Neural cell (in vitro differentiated cells): ENCODE results near the gene SLAMF1. TPM values are rescaled to one million over a fixed set of nuclear protein-coding genes. Genes with fewer than 3 reads are reported as not detected.

Experiments
- H2AFZ ChIP-seq: fragments of 200-600, 300-800 bp; sonication (generic), shearing (Covaris generic); 2 replicates; pipeline ENCODE4 v1.6.0; 2014; ENCODE audit warnings: low read depth, mild to moderate bottlenecking, antibody characterized with exemption, low read length, moderate library complexity
- H3F3A ChIP-seq: fragments of 200-600 bp; shearing (Covaris generic); 2 replicates; pipeline ENCODE4 v1.6.1; 2016; ENCODE audit warnings: mild to moderate bottlenecking, moderate library complexity, mixed read lengths, antibody characterized with exemption, low read length; ENCODE audit not compliant: insufficient read depth, poor library complexity, severe bottlenecking
- H3K27ac ChIP-seq: fragments of 200-600, 300-800 bp; sonication (generic), shearing (Covaris generic); 2 replicates; pipeline ENCODE4 v1.5.1; 2014; ENCODE audit warnings: mild to moderate bottlenecking, low read length, moderate library complexity
- H3K27me3 ChIP-seq: fragments of 300-800, 200-600 bp; sonication (generic), shearing (Covaris generic); 2 replicates; pipeline ENCODE4 v1.6.0; 2014; ENCODE audit warnings: mild to moderate bottlenecking, low read depth, low read length, moderate library complexity; ENCODE audit not compliant: insufficient read depth
- H3K36me3 ChIP-seq: fragments of 300-800, 200-600 bp; sonication (generic), shearing (Covaris generic); 2 replicates; pipeline ENCODE4 v1.5.1; 2014; ENCODE audit warnings: mild to moderate bottlenecking, antibody characterized with exemption, low read length, moderate library complexity; ENCODE audit not compliant: insufficient read depth
- H3K4me2 ChIP-seq: fragments of 300-800, 200-600 bp; sonication (generic), shearing (Covaris generic); 2 replicates; pipeline ENCODE4 v1.6.0; 2014; ENCODE audit warnings: mild to moderate bottlenecking, low read length
- H3K4me3 ChIP-seq: fragments of 300-800, 200-600 bp; sonication (generic), shearing (Covaris generic); 2 replicates; pipeline ENCODE4 v1.5.1; 2014; ENCODE audit warnings: mild to moderate bottlenecking, low read length, moderate library complexity
- H3K79me2 ChIP-seq: fragments of 200-600 bp; shearing (Covaris generic); replicated peaks from 2 replicates; pipeline ENCODE4 v1.6.0; 2014; ENCODE audit warnings: mild to moderate bottlenecking, low read length, moderate library complexity; ENCODE audit not compliant: insufficient read depth
- H3K9ac ChIP-seq: fragments of 300-800, 200-600 bp; sonication (generic), shearing (Covaris generic); 2 replicates; pipeline ENCODE4 v1.6.1; 2016; ENCODE audit warnings: mild to moderate bottlenecking, low read length, mixed read lengths
- H3K9me2 ChIP-seq: fragments of 200-600 bp; shearing (Covaris generic); 2 replicates; pipeline ENCODE4 v1.6.1; 2016; ENCODE audit warnings: mild to moderate bottlenecking, low read length, mixed read lengths; ENCODE audit not compliant: insufficient read depth
- H3K9me3 ChIP-seq: fragments of 200-600, 300-800 bp; sonication (generic), shearing (Covaris generic); 2 replicates; pipeline ENCODE4 v1.6.1; 2016; ENCODE audit warnings: mild to moderate bottlenecking, mixed run types, low read length, moderate library complexity, mixed read lengths
- H4K20me1 ChIP-seq: fragments of 200-600 bp; shearing (Covaris generic); 2 replicates; pipeline ENCODE4 v1.6.1; 2016; ENCODE audit warnings: mild to moderate bottlenecking, mixed run types; ENCODE audit not compliant: insufficient read depth
- CTCF ChIP-seq: fragments of 450-650 bp; IDR thresholded peaks from 2 replicates; pipeline ENCODE4 v1.5.1; 2014; ENCODE audit warnings: antibody characterized with exemption, mild to moderate bottlenecking, moderate library complexity; ENCODE audit not compliant: poor library complexity, severe bottlenecking
- EP300 ChIP-seq: fragments of 450-650 bp; conservative IDR thresholded peaks from 2 replicates; pipeline ENCODE4 v1.6.1; 2014; ENCODE audit warnings: antibody characterized with exemption, mild to moderate bottlenecking, moderate library complexity; ENCODE audit not compliant: poor library complexity, severe bottlenecking
- EZH2 ChIP-seq: fragments of 200-600, 300-800 bp; shearing (Covaris generic), sonication (generic); IDR thresholded peaks from 2 replicates; pipeline ENCODE4 v1.6.1; 2014; ENCODE audit warnings: antibody characterized with exemption, low read length, borderline replicate concordance, mild to moderate bottlenecking; ENCODE audit not compliant: insufficient read depth, poor library complexity, severe bottlenecking
- MXI1 ChIP-seq: fragments of 450-650 bp; conservative IDR thresholded peaks from 2 replicates; pipeline ENCODE4 v1.6.1; 2014; ENCODE audit warnings: antibody characterized with exemption, mild to moderate bottlenecking; ENCODE audit not compliant: poor library complexity, severe bottlenecking
- POLR2AphosphoS5 ChIP-seq: IDR thresholded peaks from 2 replicates; pipeline ENCODE4 v1.6.1; 2012
- RAD21 ChIP-seq: fragments of 450-650 bp; conservative IDR thresholded peaks from 2 replicates; pipeline ENCODE4 v1.6.1; 2014; ENCODE audit warnings: antibody characterized with exemption, mild to moderate bottlenecking, moderate library complexity
- SMC3 ChIP-seq: fragments of 450-650 bp; conservative IDR thresholded peaks from 2 replicates; pipeline ENCODE4 v1.6.1; 2014; ENCODE audit warnings: antibody characterized with exemption, mild to moderate bottlenecking, moderate library complexity; ENCODE audit not compliant: poor library complexity
- TAF1 ChIP-seq: IDR thresholded peaks from 2 replicates; pipeline ENCODE4 v1.6.1; 2012; ENCODE audit warnings: low read depth
- polyA plus RNA-seq: library from polyadenylated mRNA; depleted of rRNA; stranded (reverse); fragments of >200 nt; gene quantifications from 2 replicates; pipeline ENCODE4 v1.2.3, GENCODE V29; 2014
- TF ChIP-seq, protein P1 (sequence below): IDR thresholded peaks from 2 replicates; pipeline ENCODE4 v1.6.1; 2012; ENCODE audit warnings: borderline replicate concordance

Gene SLAMF1
- polyA plus RNA-seq, 1 donor from 2014 or later, result not detected

GRCh38 chr1:160646180-160646579 is 664 bp downstream of the SLAMF1 start:
- no peaks in the 10 kb centered on the region for H3K27me3 ChIP-seq
- no peak overlapping the region for H3K9ac ChIP-seq

GRCh38 chr1:160645386-160646130 is 1.3 kb downstream of the SLAMF1 start:
- no peaks in the 10 kb centered on the region for H3K79me2 ChIP-seq
- no peak overlapping the region for H3K4me2 ChIP-seq
- no peaks in the 10 kb centered on the region for H3K36me3 ChIP-seq
- TF ChIP-seq TAF1 (no peak), POLR2AphosphoS5 (no peak), CTCF (no peak), EP300 (no peak), EZH2 (no peak), SMC3 (no peak), RAD21 (no peak), MXI1 (no peak)
- TF ChIP-seq, protein P1, sequence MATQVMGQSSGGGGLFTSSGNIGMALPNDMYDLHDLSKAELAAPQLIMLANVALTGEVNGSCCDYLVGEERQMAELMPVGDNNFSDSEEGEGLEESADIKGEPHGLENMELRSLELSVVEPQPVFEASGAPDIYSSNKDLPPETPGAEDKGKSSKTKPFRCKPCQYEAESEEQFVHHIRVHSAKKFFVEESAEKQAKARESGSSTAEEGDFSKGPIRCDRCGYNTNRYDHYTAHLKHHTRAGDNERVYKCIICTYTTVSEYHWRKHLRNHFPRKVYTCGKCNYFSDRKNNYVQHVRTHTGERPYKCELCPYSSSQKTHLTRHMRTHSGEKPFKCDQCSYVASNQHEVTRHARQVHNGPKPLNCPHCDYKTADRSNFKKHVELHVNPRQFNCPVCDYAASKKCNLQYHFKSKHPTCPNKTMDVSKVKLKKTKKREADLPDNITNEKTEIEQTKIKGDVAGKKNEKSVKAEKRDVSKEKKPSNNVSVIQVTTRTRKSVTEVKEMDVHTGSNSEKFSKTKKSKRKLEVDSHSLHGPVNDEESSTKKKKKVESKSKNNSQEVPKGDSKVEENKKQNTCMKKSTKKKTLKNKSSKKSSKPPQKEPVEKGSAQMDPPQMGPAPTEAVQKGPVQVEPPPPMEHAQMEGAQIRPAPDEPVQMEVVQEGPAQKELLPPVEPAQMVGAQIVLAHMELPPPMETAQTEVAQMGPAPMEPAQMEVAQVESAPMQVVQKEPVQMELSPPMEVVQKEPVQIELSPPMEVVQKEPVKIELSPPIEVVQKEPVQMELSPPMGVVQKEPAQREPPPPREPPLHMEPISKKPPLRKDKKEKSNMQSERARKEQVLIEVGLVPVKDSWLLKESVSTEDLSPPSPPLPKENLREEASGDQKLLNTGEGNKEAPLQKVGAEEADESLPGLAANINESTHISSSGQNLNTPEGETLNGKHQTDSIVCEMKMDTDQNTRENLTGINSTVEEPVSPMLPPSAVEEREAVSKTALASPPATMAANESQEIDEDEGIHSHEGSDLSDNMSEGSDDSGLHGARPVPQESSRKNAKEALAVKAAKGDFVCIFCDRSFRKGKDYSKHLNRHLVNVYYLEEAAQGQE, result no peak
- H3K27ac ChIP-seq, result no peak overlapping the region
- H3F3A ChIP-seq, result no peaks in the 10 kb centered on the region
- no peak overlapping the region for H3K9ac ChIP-seq
- no peak overlapping the region for H2AFZ ChIP-seq
- no peaks in the 10 kb centered on the region for H3K9me3 ChIP-seq
- no peaks in the 10 kb centered on the region for H3K27me3 ChIP-seq
- H3K4me3 ChIP-seq, result no peak overlapping the region
- no peaks in the 10 kb centered on the region for H3K9me2 ChIP-seq
- no peaks in the 10 kb centered on the region for H4K20me1 ChIP-seq

More at GRCh38 chr1:160646180-160646579, 664 bp downstream of the SLAMF1 start:
- Histone ChIP-seq H3K79me2 (no peaks in the 10 kb centered on the region), H3K27ac (no peak overlapping the region), H3K9me2 (no peaks in the 10 kb centered on the region), H2AFZ (no peak overlapping the region), H3K4me2 (no peak overlapping the region), H3K36me3 (no peaks in the 10 kb centered on the region), H3F3A (no peaks in the 10 kb centered on the region), H3K9me3 (no peaks in the 10 kb centered on the region), H4K20me1 (no peaks in the 10 kb centered on the region), H3K4me3 (no peak overlapping the region)
- TF ChIP-seq POLR2AphosphoS5 (no peak), MXI1 (no peak), EZH2 (no peak), SMC3 (no peak)
